Measurements from ENCODE around the gene MYO9B.

DNA sequence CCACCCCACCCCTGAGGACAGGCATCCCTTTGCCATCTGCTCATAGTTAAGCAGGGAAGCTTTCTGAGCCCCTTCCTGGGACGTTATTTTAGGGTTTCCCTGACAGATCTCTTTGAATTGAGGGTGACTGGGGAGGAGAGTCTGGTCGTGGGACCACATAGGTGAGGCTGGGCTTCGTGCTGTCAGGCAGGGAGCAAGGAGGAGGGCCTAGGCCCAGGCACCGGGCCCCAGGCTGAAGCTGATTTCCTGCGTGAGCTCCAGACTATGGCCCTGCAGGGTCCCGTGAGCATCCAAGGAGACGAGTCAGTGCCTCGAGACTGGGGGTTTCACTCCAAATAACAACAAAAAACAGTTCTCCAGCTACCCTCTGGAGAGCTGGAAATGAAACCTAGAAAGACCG, 60.4 kb downstream of the MYO9B start:
- TF ChIP-seq FOXM1 (IDR thresholded peaks at IDR 0.05; ENCODE audit: borderline replicate concordance) (no peak), HDGF (IDR thresholded peaks at IDR 0.05; ENCODE audit: borderline replicate concordance) (no peak), FOXA1 (IDR thresholded peaks at IDR 0.05) (no peak), SP1 (IDR thresholded peaks at IDR 0.05) (no peak), ELF4 (IDR thresholded peaks at IDR 0.05) (no peak), LEF1 (IDR thresholded peaks at IDR 0.05; ENCODE audit: borderline replicate concordance) (no peak), FOXK2 (IDR thresholded peaks at IDR 0.05) (no peak), TARDBP (IDR thresholded peaks at IDR 0.05) (no peak), NFRKB (IDR thresholded peaks at IDR 0.05) (no peak), SUZ12 (IDR thresholded peaks at IDR 0.05) (no peak)
- TF ChIP-seq, protein P1, sequence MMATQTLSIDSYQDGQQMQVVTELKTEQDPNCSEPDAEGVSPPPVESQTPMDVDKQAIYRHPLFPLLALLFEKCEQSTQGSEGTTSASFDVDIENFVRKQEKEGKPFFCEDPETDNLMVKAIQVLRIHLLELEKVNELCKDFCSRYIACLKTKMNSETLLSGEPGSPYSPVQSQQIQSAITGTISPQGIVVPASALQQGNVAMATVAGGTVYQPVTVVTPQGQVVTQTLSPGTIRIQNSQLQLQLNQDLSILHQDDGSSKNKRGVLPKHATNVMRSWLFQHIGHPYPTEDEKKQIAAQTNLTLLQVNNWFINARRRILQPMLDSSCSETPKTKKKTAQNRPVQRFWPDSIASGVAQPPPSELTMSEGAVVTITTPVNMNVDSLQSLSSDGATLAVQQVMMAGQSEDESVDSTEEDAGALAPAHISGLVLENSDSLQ (IDR thresholded peaks at IDR 0.05): no peak
